ENCODE measurements around the gene CPA1. TPM values are rescaled to one million over a fixed set of nuclear protein-coding genes. Genes with fewer than 3 reads are reported as not detected.

The CPA1 gene
- total and polyA plus RNA-seq, 10 of the 15 experiments (the other 5 are each of a cell fraction or from before 2014, with no cell fraction given), result 8.0 TPM; not detected in 9

- H3K27ac ChIP-seq (ENCODE audit: control insufficient read depth, insufficient read depth), result no peak overlapping the region
- ChIA-PET CTCF (no interaction called here), SMC1A (ENCODE audit: uncharacterized antibody, unreplicated experiment) (no interaction called here), RAD21 (ENCODE audit: unreplicated experiment) (no interaction called here), POLR2A (no interaction called here)
- no peak overlapping the region for H3K9ac ChIP-seq (ENCODE audit: control insufficient read depth, insufficient read depth, low read length)
- TF ChIP-seq WRNIP1 (IDR thresholded peaks at IDR 0.05; ENCODE audit: borderline replicate concordance, low read depth, low read length) (no peak), LARP7 (IDR thresholded peaks at IDR 0.05) (no peak), KLF5 (IDR thresholded peaks at IDR 0.05; ENCODE audit: partially characterized antibody) (no peak), HDAC2 (IDR thresholded peaks at IDR 0.05) (no peak), CBFB (IDR thresholded peaks at IDR 0.05; ENCODE audit: low read depth) (no peak), TCF12 (IDR thresholded peaks at IDR 0.05; ENCODE audit: low read depth, low read length) (no peak), USF1 (IDR thresholded peaks at IDR 0.05; ENCODE audit: borderline replicate concordance, extremely low read length, insufficient read depth, low read depth, low read length) (no peak), CTCF (IDR thresholded peaks at IDR 0.05 in 2 of 3, conservative IDR thresholded peaks at IDR 0.05 in 1 of 3; ENCODE audit: control insufficient read depth in 2 of 3, extremely low read depth in 1 of 3, insufficient read depth in 1 of 3, low read depth in 3 of 3, low read length in 3 of 3) (no peak), TCF3 (IDR thresholded peaks at IDR 0.05; ENCODE audit: borderline replicate concordance, insufficient read depth, low read depth, low read length) (no peak), IKZF1 (conservative IDR thresholded peaks at IDR 0.05) (no peak), HCFC1 (IDR thresholded peaks at IDR 0.05; ENCODE audit: low read length) (no peak), SMC3 (IDR thresholded peaks at IDR 0.05; ENCODE audit: borderline replicate concordance, low read length) (no peak), IRF4 (IDR thresholded peaks at IDR 0.05; ENCODE audit: low read depth, low read length) (no peak), ZBTB40 (IDR thresholded peaks at IDR 0.05; ENCODE audit: borderline replicate concordance) (no peak), CBX5 (IDR thresholded peaks at IDR 0.05; ENCODE audit: low read depth) (no peak), POLR2AphosphoS5 (IDR thresholded peaks at IDR 0.05; ENCODE audit: low read length) (no peak)
- no peaks in the 10 kb centered on the region for H3K4me1 ChIP-seq (ENCODE audit: control insufficient read depth, insufficient read depth, low read length)
- H3K36me3 ChIP-seq (ENCODE audit: control insufficient read depth in 2 of 2, insufficient read depth in 2 of 2, low read length in 1 of 2), result peaks cover 0 to 5% of the 10 kb centered on the region in 2 experiments; a peak in 2 of 4 replicates
- H3K4me3 ChIP-seq, result no peak overlapping the region
- 93% methylated on average over 4 of the region's 4 CpGs for WGBS (ENCODE audit: insufficient coverage, insufficient replicate concordance, low lambda C conversion rate, missing lambda C conversion rate)
- H3K9me3 ChIP-seq (replicated peaks; ENCODE audit: control insufficient read depth, insufficient read depth, low read length), result no peaks in the 10 kb centered on the region
- no peaks in the 10 kb centered on the region for H4K20me1 ChIP-seq (ENCODE audit: control insufficient read depth, insufficient read depth)
- H2AFZ ChIP-seq (ENCODE audit: control insufficient read depth, low read depth, low read length), result no peak overlapping the region
- in situ Hi-C loops (cut with MboI), result no loop called here
- DNase-seq (ENCODE audit: low read depth, low spot score), result no peak
- BruUV-seq (replicated peaks), result no TSS peak
- intact Hi-C loops (cut with micrococcal nuclease; ENCODE audit: unreplicated experiment), result no loop called here
- no peaks in the 10 kb centered on the region for H3K79me2 ChIP-seq (ENCODE audit: control insufficient read depth, insufficient read depth, low read length)
- FAIRE-seq, result no peak
- H3K27me3 ChIP-seq (replicated peaks in 1 of 2; ENCODE audit: control insufficient read depth in 2 of 2, insufficient read depth in 2 of 2, low read length in 1 of 2), result no peaks in the 10 kb centered on the region
- no peak overlapping the region for H3K4me2 ChIP-seq (ENCODE audit: control insufficient read depth, insufficient read depth)
- no peak for ATAC-seq
These were observed 29.4 kb downstream of the CPA1 start for GRCh38 chr7:130409712-130410072.
